Esophagus muscularis mucosa (tissue), 4 donors: ENCODE measurements around the gene PRSS1. TPM values are rescaled to one million over a fixed set of nuclear protein-coding genes. Genes with fewer than 3 reads are reported as not detected.
"Not testable (repeated sequence)": the region's sequence is repeated elsewhere in the genome, so short reads cannot be mapped to it uniquely, and the experiment has no call there.

Experiments
- DNase-seq: peaks from one replicate; pipeline ENCODE4 v3.0.0-alpha.2; 2017; ENCODE audit errors: extremely low spot score
- H3K27ac ChIP-seq, 4 donors: fragments of 200-600 bp; sonication (generic); replicated peaks in 1 of 4; 1 replicate in 3 of 4; 2 replicates in 1 of 4; pipeline ENCODE4 v1.5.1; 2016 to 2019; ENCODE audit warnings: mild to moderate bottlenecking in 1 of 4
- H3K27me3 ChIP-seq, 4 donors: fragments of 200-600 bp; sonication (generic); one replicate each; pipeline versions ENCODE4 v1.5.1 to v1.6.0; 2016 to 2019
- H3K36me3 ChIP-seq, 4 donors: fragments of 200-600 bp; sonication (generic); one replicate each; pipeline ENCODE4 v1.5.1; 2016 to 2019
- H3K4me1 ChIP-seq, 4 donors: fragments of 200-600 bp; sonication (generic); one replicate each; pipeline ENCODE4 v1.5.1; 2016 to 2019
- H3K4me3 ChIP-seq, 4 donors: fragments of 200-600 bp; sonication (generic); 1 replicate in 2 of 4; 2 replicates in 2 of 4; pipeline ENCODE4 v1.5.1; 2016 to 2019; ENCODE audit warnings: mild to moderate bottlenecking in 4 of 4, moderate library complexity in 1 of 4
- H3K9me3 ChIP-seq, 4 donors: fragments of 200-600 bp; sonication (generic); 1 replicate in 3 of 4; 2 replicates in 1 of 4; pipeline ENCODE4 v1.5.1; 2016 to 2019
- CTCF ChIP-seq, 3 experiments: fragments of 200-600 bp in 2 of 3; fragments of 450-650 bp in 1 of 3; sonication (generic) in 2 of 3; IDR thresholded peaks; one replicate each; pipeline ENCODE4 v1.5.1; 2017 to 2019; ENCODE audit warnings: antibody characterized with exemption in 3 of 3, mild to moderate bottlenecking in 2 of 3, moderate library complexity in 1 of 3
- EP300 ChIP-seq: sonication (generic); formaldehyde crosslinking; IDR thresholded peaks from one replicate; pipeline ENCODE4 v1.6.1; 2017; ENCODE audit warnings: antibody characterized with exemption
- POLR2A ChIP-seq: fragments of 450-650 bp; IDR thresholded peaks from one replicate; pipeline ENCODE4 v1.6.1; 2017; ENCODE audit warnings: antibody characterized with exemption, moderate library complexity, mild to moderate bottlenecking, low read depth
- POLR2AphosphoS5 ChIP-seq, 2 donors: sonication (generic); formaldehyde crosslinking; IDR thresholded peaks; one replicate each; pipeline ENCODE4 v1.6.1; 2017; ENCODE audit warnings: antibody characterized with exemption in 2 of 2
- WGBS: methylation state at CpG from one replicate; pipeline ENCODE4 v1.1.5; 2018; 5-methylcytosine and 5-hydroxymethylcytosine counted together
- intact Hi-C: fragments of 100-400 bp; cut with DNase I; formaldehyde crosslinking; loops from one replicate; pipeline ENCODE4 v1.15.1; 2023
- total RNA-seq, 4 donors: library from RNA; depleted of rRNA; stranded (reverse); fragments of >200 nt; gene quantifications; one replicate each; pipeline versions ENCODE4 v1.1.0 to v1.2.1, GENCODE V29; 2016

Gene PRSS1
- total RNA-seq, 4 donors from 2014 or later = not detected

GRCh38 chr7:142753366-142753765, 4.1 kb downstream of the PRSS1 start:
- DNase-seq = peak; percentile 86
- Histone ChIP-seq H3K4me1 (no peaks in the 10 kb centered on the region), H3K4me3 (no peak overlapping the region), H3K27ac (no peak overlapping the region), H3K9me3 (no peaks in the 10 kb centered on the region), H3K36me3 (no peaks in the 10 kb centered on the region), H3K27me3 (peaks cover 0 to 16% (median 0%) of the 10 kb centered on the region in 4 donors)
- intact Hi-C loops = no loop called here
- 68% methylated on average over 8 of the region's 8 CpGs for WGBS
- TF ChIP-seq POLR2A (no peak), POLR2AphosphoS5 (IDR thresholded peaks at IDR 0.05) (no peak), EP300 (no peak), CTCF (IDR thresholded peaks at IDR 0.05) (no peak)

GRCh38 chr7:142753925-142754491, 4.7 kb downstream of the PRSS1 start:
- WGBS = 42% methylated on average over 4 of the region's 5 CpGs
- H3K4me3 ChIP-seq, H3K36me3 ChIP-seq, intact Hi-C loops, H3K4me1 ChIP-seq, H3K27ac ChIP-seq, H3K9me3 ChIP-seq: not testable (repeated sequence)
- peak; percentile 87 for DNase-seq
- peaks cover 0 to 16% (median 0%) of the 10 kb centered on the region in 4 donors for H3K27me3 ChIP-seq

GRCh38 chr7:142754681-142755575, 5.7 kb downstream of the PRSS1 start:
- DNase-seq = peak; percentile 62
- H3K4me3 ChIP-seq = no peak overlapping the region
- WGBS = 73% methylated on average over 8 of the region's 10 CpGs
- no peaks in the 10 kb centered on the region for H3K4me1 ChIP-seq
- intact Hi-C loops = no loop called here
- H3K27ac ChIP-seq = no peak overlapping the region
- no peak for TF ChIP-seq CTCF (IDR thresholded peaks at IDR 0.05)
- no peak for TF ChIP-seq EP300
- peaks cover 0 to 7% (median 0%) of the 10 kb centered on the region in 4 donors for H3K27me3 ChIP-seq
- no peaks in the 10 kb centered on the region for H3K9me3 ChIP-seq
- H3K36me3 ChIP-seq = no peaks in the 10 kb centered on the region

GRCh38 chr7:142758312-142758711, 9.0 kb downstream of the PRSS1 start:
- H3K4me1 ChIP-seq, H3K27ac ChIP-seq, H3K36me3 ChIP-seq, intact Hi-C loops, H3K4me3 ChIP-seq, DNase-seq, H3K27me3 ChIP-seq, H3K9me3 ChIP-seq: not testable (repeated sequence)
- WGBS = 65% methylated on average over 2 of the region's 3 CpGs

GRCh38 chr7:142759433-142759832, 10.2 kb downstream of the PRSS1 start:
- Histone ChIP-seq H3K27me3 (no peaks in the 10 kb centered on the region), H3K27ac (no peak overlapping the region), H3K36me3 (no peaks in the 10 kb centered on the region), H3K9me3 (no peaks in the 10 kb centered on the region), H3K4me1 (no peaks in the 10 kb centered on the region), H3K4me3 (no peak overlapping the region)
- intact Hi-C loops = no loop called here
- no peak for DNase-seq
- WGBS = 90% methylated on average over 1 of the region's 1 CpG
- no peak for TF ChIP-seq POLR2AphosphoS5 (IDR thresholded peaks at IDR 0.05)
- no peak for TF ChIP-seq POLR2A
- TF ChIP-seq EP300 = no peak
- TF ChIP-seq CTCF (IDR thresholded peaks at IDR 0.05) = no peak
